ENCODE measurements around the gene PSMD8.
"Not testable (repeated sequence)": the region's sequence is repeated elsewhere in the genome, so short reads cannot be mapped to it uniquely, and the experiment has no call there.

Gene PSMD8

DNA sequence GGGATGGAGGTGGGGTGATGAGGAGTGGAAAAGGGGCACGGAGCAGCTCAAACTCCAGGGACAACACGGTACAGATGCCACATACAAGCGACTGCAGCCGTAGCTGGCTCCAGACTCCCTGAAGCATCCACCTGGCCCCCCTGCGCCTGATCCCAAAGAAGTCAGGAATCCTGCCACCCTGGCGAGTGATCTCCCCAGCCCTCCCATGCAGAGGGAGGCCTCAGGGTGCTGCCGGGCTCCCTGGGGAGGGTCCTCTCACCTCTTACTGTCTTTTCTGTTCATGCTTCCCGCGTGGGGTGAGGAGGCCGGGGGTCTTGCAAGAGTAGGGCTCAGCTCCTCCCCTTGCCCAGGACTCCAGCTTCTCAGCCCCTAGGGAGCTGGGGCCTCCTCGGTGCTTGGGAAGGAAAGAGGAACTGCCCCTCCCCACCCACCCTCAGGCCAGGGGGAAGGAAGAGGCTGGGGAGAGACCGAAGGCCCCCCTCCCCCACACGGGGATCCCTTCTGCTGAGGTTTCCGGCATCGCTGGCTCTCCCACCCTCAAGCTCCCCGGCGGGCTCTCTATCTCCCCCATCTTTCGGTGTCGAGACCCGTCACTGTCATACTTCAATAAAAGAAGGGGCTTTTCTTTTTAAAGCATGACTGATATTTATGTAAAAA lies 51.6 kb downstream of the PSMD8 start, which contains the start of gene RASGRP4:
RASGRP4 (minus strand) TSS at position 410 of the 657 bp plus-strand sequence; CDS start at position 282, 128 bp downstream.
- H3K27ac ChIP-seq, result no peak within 1 kb of the TSS
- TF ChIP-seq, protein P1, sequence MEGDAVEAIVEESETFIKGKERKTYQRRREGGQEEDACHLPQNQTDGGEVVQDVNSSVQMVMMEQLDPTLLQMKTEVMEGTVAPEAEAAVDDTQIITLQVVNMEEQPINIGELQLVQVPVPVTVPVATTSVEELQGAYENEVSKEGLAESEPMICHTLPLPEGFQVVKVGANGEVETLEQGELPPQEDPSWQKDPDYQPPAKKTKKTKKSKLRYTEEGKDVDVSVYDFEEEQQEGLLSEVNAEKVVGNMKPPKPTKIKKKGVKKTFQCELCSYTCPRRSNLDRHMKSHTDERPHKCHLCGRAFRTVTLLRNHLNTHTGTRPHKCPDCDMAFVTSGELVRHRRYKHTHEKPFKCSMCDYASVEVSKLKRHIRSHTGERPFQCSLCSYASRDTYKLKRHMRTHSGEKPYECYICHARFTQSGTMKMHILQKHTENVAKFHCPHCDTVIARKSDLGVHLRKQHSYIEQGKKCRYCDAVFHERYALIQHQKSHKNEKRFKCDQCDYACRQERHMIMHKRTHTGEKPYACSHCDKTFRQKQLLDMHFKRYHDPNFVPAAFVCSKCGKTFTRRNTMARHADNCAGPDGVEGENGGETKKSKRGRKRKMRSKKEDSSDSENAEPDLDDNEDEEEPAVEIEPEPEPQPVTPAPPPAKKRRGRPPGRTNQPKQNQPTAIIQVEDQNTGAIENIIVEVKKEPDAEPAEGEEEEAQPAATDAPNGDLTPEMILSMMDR (IDR thresholded peaks at IDR 0.05), result no peak
- TF ChIP-seq ZFX (IDR thresholded peaks at IDR 0.05; ENCODE audit: borderline replicate concordance), result no peak

DNA sequence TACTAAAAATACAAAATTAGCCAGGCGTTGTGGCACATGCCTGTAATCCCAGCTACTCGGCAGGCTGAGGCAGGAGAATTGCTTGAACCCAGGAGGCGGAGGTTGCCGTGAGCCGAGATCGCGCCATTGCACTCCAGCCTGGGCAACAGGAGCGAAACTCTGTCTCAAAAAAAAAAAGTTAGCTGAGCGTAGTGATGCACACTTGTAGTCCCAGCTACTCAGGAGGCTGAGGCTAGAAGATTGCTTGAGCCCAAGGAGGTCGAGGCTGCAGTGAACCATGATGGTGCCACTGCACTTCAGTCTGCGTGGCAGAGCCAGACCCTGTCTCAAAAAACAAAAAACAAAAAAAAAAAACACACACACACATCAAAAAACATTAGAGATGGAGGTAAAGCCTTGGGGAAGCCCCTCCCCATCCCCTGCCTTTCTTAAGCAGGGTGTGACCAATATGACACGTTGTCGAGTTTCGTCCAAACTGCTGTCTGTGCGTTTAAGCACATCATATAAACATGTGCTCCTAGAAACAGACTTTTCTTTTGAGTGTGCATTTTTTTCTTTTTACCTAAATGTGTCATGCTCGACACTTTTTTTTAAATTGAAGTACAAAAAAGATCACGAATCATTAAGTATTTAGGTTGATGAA lies 52.8 kb downstream of the PSMD8 start:
- not testable (repeated sequence) for H3K27ac ChIP-seq

DNA sequence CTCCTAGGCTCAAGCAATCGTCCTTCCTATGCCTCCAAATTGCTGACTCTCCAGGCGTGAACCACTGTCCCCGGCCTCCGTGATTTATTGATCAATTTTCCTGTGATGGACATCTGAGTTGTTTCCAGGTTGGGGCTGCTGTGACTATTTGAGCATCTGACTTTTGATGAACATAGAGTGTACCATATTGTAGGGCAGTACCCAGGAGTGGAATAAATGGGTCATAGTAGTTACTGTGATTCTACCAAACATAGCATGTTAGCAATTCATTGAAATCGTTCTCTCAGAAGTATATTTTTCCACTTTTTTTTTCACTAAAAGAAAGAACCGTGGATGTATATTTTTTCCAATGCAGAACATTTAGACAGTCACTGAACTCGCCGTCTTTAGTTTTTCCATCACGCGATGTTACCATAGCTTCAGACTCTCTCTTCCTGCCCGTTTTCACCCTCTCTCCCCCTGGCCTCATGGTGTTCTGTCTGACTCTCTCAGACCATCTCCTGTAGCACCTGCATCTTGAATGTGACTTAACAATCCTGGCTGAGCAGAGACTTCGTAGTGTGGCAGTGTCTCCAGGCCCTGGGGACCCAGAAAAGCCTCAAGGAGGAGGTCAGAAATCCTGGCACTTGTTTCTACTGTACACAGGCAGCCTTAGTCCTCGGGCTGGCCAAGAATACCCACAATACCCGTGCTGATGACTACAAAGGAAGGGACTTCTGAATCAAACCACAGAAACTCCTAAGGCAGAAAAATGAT lies 54.9 kb downstream of the PSMD8 start:
- no peak overlapping the region for H3K27ac ChIP-seq
- TF ChIP-seq, protein P1 (IDR thresholded peaks at IDR 0.05), result no peak
- TF ChIP-seq ZFX (IDR thresholded peaks at IDR 0.05; ENCODE audit: borderline replicate concordance), result no peak

DNA sequence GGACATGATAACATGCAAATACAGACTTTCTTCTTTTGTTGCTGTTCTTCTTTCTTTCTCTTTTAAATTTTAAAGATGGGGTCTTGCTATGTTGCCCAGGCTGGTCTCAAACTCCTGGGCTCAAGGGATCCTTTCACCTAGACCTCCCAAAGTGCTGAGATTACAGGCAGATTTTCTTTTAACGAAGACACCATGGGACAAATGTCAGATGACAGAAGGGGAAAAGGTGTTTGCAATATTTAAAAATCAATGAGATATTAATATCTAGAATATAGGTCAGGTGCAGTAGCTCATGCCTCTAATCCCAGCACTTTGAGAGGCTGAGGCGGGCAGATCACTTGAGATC lies 55.4 kb downstream of the PSMD8 start:
- no peak for TF ChIP-seq ZFX (IDR thresholded peaks at IDR 0.05; ENCODE audit: borderline replicate concordance)
- TF ChIP-seq, protein P1 (IDR thresholded peaks at IDR 0.05), result no peak

DNA sequence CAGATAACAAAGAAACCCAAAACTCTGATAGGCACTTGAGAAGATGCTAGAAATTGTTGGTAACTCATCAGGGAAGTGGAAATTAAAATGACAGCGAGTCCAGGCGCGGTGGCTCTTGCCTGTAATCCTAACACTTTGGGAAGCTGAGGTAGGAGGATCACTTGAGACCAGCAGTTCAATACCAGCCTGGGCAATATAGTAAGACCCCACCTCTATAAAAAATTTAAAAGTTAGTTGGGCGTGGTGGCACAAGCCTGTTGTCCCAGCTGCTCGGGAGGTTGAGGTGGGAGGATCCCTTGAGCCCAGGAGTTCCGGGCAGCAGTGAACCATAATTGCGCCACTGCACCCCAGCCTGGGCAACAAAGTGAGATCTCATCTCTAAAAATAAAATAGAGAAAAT lies 56.6 kb downstream of the PSMD8 start:
- TF ChIP-seq, protein P1 (IDR thresholded peaks at IDR 0.05), result no peak
- no peak for TF ChIP-seq ZFX (IDR thresholded peaks at IDR 0.05; ENCODE audit: borderline replicate concordance)
- H3K27ac ChIP-seq, result no peak overlapping the region

More for the DNA sequence above, 55.4 kb downstream of the PSMD8 start:
- H3K27ac ChIP-seq, result no peak overlapping the region

DNA sequence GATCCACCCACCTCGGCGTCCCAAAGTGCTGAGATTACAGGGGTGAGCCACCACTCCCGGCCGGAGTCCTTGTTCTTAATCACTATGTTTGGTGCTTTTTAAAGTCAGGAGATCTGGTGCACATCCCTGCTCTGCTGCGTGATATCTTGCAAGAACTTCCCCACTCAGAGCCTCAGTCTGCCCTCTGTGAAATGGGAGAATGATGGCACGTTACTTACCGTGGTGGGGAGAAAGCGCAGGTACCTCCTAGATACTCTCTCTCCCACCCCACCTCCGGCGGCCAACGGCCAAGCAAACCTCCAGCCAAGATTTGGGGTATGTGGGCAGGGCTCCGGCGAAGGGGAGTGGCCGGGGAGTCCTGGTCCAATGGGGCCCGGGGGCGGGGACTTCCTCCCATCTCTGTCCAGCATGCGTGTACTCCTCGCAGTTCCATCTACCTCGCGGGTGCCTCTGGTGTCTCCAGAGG lies 58.9 kb downstream of the PSMD8 start, which contains the start of gene RYR1:
RYR1 (plus strand) TSS at position 424 of the 466 bp plus-strand sequence. CDS start 139 bp downstream, outside the sequence.
- TF ChIP-seq, protein P1 (IDR thresholded peaks at IDR 0.05), result no peak
- TF ChIP-seq ZFX (IDR thresholded peaks at IDR 0.05; ENCODE audit: borderline replicate concordance), result no peak
- no peak within 1 kb of the TSS for H3K27ac ChIP-seq

Data from 22Rv1 (cell line).